GM19099 (cell line): ENCODE data around the gene WWOX.

ENCODE experiments used
- POLR2A ChIP-seq: IDR thresholded peaks from 3 replicates; pipeline ENCODE4 v1.6.1; 2011; ENCODE audit warnings: low read depth; ENCODE audit not compliant: insufficient read length; ENCODE audit errors: extremely low read depth

The WWOX gene

DNA sequence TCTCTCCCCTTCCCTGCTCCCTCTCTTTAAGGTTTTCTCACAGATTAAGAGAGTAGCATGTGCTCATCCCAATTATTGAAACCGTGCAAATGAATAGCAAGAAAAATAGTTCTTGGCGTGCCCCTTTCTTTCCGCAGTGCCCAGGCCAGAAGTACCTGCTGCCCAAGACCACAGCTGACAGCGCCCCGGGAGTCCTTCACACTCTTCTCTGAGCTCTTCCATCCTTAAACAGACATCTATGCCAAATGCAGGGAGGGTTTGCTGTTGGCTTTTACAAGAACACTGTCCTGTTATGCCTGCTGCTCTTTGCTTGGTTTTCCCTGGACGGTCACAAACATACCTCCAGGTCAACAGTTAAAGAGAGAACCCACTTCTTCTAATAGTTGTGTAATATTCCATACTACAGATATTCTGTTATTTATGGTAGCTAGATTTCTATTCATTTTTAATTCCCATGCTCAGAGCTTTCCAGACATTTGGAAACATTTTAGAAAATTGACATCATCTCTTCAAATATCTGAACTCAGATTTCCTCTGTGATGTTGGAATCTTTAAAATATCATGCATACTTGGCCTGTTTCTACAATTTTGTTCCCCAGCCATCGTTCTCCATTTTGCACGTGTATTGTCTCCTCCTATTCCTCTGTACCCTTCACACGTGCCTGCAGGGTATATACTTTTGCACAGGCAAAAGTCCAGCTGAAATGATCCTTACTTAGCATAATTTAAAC, 416.7 kb downstream of the WWOX start:
- no peak for TF ChIP-seq POLR2A

DNA sequence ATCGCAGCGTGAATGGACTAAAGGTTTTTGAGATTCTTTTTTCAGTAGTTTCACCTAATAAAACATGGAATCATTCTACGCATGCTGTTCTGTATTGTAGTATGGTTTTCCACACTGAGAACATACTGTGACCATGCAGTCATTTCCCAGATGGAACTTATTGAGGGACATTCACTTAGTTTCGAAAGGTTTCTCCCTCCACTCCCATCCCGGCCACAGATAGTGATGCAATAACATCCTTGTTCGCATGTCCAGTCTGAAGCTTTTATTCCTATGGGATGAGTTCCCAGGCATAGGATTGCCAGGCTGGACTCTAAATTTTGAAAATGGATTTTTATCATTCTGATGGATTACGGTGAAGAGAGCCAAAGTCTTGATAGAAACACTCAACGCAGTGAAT, 420.4 kb downstream of the WWOX start:
- no peak for TF ChIP-seq POLR2A

DNA sequence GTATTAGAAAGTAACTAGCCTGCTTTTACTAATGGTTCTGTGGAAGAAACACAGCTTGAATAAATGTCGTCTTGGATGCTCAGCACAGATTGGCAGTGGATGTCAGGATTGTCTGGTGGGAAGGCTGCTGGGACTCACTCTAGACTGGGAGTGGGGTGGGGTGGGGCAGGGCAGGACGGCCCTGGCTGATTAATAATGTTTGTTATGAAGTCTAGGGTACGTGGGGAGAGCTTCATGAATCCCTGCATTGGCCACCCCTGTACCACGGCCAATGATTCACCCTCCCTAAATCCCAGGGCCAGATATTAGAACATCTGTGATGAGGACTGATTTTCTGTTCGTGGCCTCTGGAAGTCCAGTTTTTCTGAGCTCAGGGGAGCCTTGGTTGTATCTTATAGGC, 421.0 kb downstream of the WWOX start:
- TF ChIP-seq POLR2A = no peak

DNA sequence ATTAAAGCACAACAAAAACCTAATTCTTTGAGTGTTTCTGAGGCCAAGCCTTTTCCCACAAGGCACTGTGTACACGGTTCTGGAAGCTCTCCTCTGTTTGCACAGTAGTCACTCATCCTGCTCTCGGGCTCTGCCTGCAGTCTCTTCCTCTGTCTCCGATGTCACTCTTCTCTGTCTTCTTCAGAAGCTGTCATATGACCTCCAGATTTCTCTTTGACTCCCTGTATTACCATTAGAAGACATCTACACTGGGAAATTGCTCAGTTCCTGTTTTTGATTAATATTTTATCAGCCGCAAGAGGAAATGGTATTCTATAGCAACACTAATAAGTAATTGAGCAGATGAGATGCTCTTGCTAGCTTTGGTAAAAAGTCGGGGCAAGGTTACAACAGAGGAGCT, 422.9 kb downstream of the WWOX start:
- TF ChIP-seq POLR2A = no peak

DNA sequence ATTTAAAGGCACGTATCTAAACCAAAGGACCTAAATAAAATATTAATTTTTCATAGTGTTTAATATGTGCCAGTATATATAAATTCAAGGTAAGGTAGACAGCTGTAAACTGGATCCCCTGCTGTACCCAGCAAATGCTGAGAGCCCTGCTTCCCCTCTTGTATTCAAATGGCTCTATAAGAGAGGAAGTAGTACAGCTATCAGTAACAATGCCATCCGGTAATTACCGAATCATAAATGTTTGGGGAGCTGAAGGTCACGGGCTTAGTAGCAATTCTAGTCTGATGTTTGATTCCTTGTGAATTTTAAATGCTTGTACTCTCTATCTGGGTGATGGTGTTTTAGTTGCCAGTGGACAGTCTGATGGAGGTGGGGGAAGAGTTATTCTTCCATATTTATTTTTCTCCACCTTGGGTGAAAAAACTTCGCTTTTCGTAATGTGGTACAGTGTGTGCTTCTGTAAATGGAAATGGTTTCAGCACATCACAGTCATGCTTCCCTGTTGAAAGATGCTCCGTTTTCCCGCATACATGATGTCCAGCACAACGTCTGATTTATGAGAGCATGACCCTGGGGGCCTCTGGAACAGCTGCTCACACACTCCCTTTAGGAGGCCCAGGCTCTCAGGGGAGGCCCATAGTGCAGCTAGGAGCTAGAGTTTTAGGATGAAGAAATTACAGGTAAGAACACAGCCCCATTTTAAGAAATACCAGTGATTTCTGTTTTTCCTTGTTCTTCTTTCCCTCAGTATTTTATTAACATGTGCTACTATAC, 423.9 kb downstream of the WWOX start:
- TF ChIP-seq POLR2A = no peak

DNA sequence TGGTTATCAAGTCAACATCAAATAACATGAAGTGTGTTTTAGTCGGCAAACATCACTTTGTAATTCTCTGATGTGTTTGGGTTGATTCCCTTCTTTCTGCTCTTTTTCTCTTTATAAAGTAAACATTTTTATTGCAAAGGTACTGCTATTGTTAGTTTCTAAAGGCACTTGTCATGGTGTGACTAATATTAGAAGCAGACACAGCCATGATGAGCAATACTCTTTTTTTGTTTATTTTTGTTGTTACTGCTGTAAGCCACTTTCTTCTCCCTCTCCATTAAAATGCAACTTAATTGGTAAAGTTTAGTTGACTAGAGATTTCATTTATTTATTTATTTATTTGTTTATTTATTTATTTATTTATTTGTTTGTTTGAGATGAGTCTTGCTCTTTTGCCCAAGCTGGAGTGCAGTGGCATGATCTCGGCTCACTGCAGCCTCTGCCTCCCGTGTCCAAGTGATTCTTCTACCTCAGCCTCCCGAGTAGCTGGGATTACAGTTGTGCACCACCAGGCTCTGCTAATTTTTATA, 424.7 kb downstream of the WWOX start:
- TF ChIP-seq POLR2A = no peak

DNA sequence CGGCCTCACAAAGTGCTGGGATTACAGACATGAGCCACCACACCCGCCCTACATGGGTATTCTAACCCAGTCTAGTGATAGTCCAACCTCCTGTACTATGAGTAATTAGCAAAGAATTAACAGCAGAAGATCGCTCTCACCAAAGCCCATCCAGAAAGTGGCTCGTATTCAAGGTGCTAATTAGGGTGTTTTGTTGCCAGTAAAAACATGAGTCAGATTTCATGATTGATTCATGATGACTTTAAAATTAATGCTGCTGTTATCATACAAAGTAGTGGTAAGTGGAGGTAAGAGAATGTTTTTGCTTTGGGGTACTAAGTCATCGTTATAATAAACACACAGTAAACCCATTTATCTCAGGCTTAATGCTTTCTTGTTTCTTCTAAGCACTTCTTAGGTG, 428.8 kb downstream of the WWOX start:
- TF ChIP-seq POLR2A = no peak

DNA sequence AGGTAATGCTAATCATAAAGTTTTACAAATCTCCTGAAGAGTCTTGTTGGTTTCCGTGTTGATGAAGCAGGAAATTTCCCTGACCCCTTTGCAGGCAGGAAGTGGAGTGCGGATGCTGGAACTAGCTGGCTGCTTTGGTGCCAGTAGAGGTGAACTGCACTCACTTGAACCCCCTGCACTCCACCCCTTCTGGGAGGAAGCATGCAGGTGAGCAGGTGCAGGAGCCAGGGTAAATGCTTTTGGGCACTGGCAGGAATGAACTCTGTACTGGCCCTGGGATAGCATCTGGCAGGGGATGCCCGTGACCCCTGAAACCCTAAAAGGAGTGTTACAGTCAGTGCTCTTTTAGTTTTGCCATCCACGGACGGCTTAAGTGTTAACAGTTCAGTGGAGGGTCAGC, 430.4 kb downstream of the WWOX start:
- TF ChIP-seq POLR2A = no peak

DNA sequence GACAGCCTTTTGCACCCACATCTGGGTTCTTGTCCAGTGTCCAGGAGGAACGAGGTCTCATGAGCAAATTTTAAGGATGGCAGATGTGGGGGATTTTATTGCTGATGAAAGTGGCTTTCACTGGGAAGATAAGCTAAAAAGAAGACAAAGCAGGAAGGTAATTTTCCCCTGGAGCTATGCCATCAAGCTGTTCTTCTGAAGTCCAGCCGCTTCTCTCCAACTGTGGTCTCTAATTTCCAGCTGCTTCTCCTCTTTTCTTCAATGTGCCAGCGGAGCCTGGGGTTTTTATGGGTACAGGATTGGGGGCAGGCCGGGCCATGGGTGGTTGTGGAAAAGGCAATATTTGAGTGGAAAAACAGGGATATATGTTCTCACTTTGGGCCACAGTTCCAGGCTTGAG, 430.8 kb downstream of the WWOX start:
- TF ChIP-seq POLR2A = no peak

DNA sequence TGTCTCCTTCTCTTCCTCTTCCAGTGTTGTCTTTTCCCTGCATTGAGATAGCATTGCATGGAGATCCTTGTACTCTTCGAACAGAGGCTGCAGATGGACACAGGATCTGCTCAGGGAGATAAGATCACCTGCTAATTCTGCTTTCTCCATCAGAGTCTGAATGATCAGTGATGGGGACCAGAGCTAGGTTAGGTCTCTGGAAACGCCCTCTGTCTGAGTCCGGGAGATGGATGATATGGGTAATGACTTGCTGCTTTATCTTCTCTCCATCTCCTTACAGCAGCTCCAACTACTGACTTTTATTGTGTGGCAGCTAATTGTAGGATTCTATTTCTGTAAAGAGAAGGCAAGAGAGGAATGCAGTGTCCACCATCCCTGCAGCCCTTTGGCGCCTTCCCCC, 435.6 kb downstream of the WWOX start:
- TF ChIP-seq POLR2A = no peak

DNA sequence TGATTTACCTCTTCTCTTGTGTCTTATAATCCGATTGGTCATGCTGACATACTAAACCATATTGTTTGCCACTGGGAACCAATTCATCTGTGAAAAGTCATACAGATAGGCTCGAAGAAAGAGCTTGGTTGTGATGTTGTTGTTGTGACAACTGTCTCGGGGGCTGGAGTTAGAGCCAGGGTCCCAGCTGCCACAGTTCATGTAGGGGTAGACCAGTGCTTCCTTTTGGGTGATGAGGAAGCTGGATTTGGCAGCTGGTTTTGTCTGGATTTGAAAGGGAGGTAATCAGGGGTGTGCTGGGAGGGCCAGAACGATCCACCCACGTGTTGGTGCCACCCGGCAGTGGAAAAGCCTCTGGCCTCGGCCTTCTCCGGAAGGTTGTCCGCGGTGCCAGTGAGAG, 438.1 kb downstream of the WWOX start:
- TF ChIP-seq POLR2A = no peak

DNA sequence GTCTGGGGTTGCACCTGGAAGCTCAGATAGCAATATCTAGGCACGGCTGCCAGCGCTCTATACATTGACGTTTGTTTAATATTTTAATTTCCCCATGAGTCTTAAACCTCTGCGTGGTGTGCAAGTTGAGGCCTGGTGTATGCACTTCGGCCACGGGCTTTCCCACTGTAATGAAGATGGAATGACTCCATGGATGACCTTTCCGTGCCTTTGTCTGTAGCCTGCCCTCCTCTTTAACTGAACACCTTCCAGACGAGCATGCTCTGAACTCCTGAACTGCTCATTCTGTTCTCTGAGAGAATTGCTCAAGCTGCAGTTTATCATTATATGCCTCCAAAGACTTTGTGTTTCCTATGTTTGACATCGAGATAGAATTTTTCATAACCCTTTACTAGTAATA, 438.8 kb downstream of the WWOX start:
- TF ChIP-seq POLR2A = no peak

DNA sequence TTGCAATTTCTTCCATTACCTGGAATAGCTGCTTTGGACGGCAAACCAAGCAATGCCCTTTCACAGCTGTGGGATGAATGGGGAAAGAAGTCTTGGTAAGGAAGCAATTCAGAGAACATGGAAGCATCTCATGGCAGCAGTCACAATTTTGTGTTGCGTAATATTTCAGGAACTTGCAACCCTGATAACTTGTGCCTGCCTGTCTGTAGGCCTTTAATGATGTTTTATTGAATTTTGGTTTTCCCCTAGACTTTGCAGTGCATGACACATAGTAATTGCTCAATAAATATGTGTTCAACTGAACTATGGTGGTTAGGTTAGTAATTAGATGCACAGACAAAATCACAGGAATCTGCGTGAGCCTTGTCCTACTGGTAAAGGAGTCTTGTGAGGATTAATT, 439.5 kb downstream of the WWOX start:
- TF ChIP-seq POLR2A = no peak

DNA sequence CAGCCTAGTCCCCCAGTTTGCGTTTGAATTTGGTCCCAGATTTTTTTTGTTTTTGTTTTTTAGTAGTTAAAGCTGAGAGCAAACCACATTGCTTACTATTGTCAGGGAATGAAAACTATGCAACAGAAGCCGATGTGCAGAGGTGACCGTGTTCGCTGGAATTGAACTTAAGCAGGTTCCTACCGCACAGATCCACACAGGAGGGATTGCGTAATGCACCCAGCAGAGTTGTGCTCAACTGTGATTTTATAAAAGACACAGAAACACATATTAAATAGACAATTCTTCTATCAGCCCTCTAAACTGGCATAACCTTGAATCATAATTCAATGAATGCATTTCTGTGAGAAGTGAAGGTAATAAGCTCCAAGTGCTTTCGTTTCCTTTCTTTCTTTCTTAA, 443.0 kb downstream of the WWOX start:
- TF ChIP-seq POLR2A = no peak

DNA sequence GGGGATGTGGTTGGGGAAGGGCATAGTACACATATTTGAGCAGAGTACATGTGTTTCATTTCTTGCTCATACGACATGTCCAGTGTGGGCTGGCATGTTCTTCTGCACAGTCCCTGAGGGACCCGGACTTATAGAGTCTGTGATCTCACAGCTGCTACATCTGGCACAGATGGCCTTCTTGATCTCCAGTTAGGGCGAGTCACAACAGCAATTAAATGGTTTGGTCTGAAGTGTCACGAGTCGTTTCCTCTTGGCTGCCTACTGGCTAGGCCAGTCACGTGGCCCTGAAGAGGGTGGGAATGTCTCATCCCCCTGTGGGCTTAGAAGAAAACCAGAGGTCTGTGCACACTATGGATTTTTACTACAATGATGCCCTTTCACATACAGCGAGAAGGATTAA, 443.6 kb downstream of the WWOX start:
- no peak for TF ChIP-seq POLR2A

DNA sequence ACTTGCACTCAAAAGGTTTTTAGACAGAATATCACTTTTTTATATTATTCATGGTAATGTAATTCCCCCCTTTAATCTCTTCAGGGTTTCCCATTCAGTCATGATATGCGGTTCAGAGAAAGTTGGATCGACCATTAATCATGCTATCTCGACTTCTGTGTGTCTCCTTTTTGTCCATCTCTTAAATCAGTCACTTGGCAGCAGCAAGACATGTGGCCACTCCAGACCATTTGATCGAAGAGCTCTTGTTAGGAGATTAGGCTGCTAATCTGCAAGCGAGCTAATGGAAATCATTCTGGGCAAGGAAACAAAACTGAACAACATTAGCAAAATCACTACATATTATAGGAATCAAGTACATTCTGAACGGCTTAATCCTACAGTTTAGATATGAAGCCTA, 449.9 kb downstream of the WWOX start:
- TF ChIP-seq POLR2A = no peak
